ENCODE results near the gene ZFYVE28.

DNA sequence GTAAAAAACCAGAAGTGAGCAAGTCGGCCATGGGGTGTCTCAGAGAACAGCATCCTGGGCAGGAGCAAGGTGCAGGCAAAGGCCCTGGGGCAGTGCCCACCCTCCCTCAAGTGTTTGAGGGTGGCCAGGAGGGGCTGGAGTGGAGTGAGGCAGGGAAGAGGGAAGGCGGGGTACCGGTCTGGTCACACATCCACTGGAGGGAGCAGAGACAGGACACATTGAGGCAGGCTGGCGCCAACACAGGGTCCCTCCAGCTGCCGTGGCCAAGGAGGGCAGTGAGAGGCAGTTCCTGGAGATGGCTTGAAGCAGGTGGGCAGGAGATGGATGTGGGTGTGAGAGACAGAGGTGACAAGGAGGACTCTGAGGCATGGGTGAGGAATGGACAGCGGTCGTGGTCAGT lies 30.1 kb upstream of the ZFYVE28 start:
- TF ChIP-seq SP1 (IDR thresholded peaks at IDR 0.05), result no peak
- no peak for TF ChIP-seq FOXK2 (IDR thresholded peaks at IDR 0.05)
- no peak for TF ChIP-seq TARDBP (IDR thresholded peaks at IDR 0.05)

Data from HEK293T (cell line).